GM21381 (cell line): ENCODE data around the gene SSC4D.
"Not testable (repeated sequence)": the region's sequence is repeated elsewhere in the genome, so short reads cannot be mapped to it uniquely, and the experiment has no call there.

Source experiments
- ATAC-seq: cut with Tn5 transposase; IDR thresholded peaks from one replicate; pipeline ENCODE4 v1.9.1; 2021; ENCODE audit warnings: mild to moderate bottlenecking, moderate library complexity; ENCODE audit not compliant: unreplicated experiment

SSC4D gene

DNA sequence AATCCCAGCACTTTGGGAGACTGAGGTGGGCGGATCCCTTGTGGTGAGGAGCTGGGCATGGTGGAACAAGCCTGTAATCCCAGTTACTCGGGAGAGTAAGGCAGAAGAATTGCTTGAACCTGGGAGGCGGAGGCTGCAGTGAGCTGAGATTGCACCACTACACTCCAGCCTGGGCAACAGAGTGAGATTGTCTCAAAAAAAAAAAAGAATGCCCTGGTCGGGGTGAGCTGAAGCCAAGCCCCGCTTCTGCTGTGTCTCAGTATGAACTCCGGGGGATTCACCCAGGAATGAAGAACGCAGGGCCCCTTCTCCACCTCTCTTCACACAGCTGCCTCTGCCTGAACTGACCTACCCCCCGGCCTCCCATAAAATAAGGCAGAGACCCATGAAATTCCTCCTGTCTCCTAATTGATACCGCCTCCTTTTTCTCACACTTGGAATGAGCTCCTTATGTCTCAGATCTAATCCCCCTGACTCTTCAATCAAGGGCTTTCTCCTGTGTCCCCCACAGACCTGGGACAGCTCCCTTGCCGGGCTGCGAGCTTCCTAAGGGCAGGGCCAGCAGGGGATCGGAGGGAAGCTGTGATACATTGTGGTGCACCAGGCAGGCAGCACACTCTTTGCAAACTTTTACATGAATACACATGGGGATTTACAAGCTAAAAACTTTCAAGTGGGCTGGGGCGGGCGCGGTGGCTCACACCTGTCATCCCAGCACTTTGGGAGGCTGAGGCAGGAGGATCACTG lies 14.3 kb upstream of the SSC4D start:
- ATAC-seq = no peak

DNA sequence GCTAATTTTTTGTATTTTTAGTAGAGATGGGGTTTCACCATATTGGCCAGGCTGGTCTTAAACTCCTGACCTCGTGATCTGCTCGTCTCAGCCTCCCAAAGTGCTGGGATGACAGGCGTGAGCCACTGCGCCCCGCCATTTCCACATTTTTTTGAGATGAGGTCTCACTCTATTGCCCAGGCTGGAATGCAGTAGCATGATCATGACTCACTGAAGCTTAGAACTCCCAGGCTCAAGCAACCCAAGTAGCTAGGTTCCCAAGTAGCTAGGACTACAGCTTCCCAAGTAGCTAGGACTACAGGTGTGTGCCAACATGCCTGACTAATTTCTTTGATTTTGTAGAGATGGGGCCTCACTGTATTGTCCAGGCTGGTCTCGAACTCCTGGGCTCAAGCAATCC lies 11.6 kb upstream of the SSC4D start:
- ATAC-seq = not testable (repeated sequence)

DNA sequence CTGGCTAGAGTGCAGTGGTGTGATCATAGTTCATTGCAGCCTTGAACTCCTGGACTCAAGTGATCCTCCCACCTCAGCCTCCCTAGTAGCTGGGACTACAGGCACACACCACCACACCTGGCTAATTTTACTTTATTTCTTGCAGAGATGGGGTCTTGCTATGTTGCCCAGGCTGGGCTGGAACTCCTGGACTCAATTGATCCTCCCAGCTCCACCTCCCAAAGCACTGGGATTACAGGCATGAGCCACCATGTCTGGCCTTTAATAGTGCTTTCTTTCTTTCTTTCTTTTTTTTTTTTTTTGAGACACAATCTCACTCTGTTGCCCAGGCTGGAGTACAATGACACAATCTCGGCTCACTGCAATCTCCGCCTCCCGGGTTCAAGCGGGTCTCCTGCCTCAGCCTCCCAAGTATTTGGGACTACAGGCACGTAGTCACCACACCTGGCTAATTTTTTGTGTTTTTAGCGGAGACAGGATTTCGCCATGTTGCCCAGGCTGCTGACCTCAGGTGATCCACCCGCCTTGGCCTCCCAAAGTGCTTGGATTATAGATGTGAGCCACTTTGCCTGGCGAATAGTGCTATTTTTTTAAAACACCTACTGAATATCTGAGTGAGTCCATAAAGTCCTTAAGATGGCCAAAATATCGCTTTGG lies 8.3 kb upstream of the SSC4D start:
- ATAC-seq = not testable (repeated sequence)

DNA sequence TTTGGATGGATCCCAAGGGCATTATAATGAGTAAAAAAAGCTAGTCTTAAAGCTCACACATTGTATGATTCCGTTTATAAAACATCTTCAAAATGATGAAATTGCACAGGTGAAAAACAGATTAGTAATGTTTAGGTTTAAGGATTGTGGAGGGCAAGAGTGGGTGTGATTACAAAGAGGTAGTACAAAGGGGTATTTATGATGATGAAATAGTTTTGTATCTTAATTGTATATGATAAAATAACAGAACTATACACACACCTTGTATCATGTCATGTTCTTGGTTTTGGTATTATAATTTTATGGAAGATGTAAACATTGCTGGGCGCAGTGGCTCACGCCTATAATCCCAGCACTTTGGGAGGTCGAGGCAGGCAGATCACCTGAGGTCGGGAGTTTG lies 2.8 kb upstream of the SSC4D start:
- ATAC-seq = no peak

- ATAC-seq = no peak
Observed at GRCh38 chr7:76411626-76412025, 2.1 kb upstream of the SSC4D start.

GRCh38 chr7:76408121-76408560 lies 1.4 kb downstream of the SSC4D start:
- ATAC-seq = no peak

- ATAC-seq = no peak
Observed at GRCh38 chr7:76407718-76408117, 1.8 kb downstream of the SSC4D start.

GRCh38 chr7:76405738-76406137 lies 3.8 kb downstream of the SSC4D start:
- ATAC-seq = no peak

DNA sequence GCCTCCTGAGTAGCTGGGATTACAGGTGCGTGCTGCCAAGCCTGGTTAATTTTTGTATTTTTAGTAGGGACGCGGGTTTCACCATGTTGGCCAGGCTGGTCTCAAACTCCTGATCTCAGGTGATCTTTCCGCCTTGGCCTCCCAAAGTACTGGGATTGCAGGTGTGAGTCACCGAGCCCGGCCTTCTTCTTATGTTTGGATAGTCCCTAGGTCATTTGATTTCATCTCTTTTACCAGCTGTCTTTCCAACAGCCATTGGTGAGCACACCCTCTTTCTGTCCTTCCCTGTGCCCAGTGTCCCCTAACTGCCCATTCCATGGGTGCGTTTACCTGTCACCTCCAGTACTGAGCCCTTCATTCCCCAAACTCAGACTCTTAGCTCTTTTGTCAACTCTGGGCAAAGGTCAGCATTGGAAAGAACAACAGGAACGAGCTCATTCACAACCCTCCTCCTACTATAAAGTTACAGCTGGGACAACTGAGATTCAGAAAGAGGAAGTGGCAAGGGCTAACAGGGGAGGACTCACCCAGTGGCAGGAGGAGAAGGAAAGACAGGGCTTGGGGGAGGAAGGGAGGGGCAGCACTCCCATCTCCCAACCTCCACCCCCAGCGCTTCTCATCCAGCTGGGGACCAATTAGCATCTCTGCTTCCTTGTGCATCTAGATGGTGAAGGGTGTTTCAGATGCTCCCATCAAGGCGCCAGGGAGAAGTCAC lies 5.6 kb downstream of the SSC4D start:
- ATAC-seq = no peak

GRCh38 chr7:76403097-76403496 lies 6.4 kb downstream of the SSC4D start:
- ATAC-seq = not testable (repeated sequence)

GRCh38 chr7:76400248-76400647 lies 9.2 kb downstream of the SSC4D start:
- no peak for ATAC-seq

GRCh38 chr7:76397409-76398183 lies 11.9 kb downstream of the SSC4D start:
- ATAC-seq = no peak

DNA sequence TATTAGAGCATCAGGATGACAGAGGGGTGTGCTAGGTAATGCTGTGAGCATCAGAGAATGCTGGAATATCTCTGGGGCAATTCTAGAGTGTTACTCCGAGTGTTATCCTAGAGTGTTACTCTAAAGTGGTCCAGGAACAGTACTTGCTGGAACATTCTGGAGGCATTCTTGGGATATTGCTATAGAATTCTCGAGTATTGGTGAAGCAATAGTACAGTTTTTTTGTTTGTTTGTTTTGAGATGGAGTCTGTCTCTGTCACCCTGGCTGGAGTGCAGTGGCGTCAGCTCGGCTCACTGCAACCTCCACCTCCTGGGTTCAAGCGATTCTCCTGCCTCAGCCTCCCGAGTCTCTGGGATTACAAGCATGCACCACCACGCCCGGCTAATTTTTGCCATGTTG lies 12.6 kb downstream of the SSC4D start:
- ATAC-seq = no peak

DNA sequence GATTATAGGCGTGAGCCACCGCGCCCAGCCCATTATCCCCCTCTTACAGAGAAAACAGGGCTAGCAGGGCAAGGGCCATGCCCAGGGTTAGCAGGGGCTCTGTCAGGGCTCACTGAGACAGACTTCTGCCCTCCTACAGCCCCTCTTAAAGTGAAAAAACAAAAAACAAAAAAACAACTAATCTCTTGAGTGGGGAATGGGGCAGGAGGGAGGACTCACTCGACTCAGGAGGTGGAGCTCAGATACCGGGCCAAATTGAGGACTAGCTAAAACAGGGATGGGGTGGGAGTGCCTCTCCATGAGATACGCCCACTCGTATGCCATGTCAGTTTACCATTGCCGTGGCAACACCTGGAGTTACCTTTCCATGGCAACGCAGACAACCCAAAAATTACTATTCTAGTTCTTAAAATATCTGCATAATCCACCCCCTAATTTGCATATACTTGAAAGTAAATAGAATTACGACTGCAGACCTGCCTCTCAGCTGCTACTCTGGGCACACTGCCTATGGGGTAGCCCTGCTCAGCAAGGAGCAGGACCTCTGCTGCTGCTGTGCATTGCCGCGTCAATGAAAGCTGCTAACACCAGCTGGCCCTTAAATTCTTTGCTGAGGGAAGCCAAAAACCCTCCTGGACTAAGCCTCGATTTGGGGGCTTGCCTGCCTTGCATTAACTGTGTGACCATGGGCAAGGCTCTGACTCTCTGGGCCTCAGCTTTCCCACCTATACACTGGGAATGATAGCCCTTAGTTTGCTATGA lies 13.4 kb downstream of the SSC4D start:
- ATAC-seq = no peak

DNA sequence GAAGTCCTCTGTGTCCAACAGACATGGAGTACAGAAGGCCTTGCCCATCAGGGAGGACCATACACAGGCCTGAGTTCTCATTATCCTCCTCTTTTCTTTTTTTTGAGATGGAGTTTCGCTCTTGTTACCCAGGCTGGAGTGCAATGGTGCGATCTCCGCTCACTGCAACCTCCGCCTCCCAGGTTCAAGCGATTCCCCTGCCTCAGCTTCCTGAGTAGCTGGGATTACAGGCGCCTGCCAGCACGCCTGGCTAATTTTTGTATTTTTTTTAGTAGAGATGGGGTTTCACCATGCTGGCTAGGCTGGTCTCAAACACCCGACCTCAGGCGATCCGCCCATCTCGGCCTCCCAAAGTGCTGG lies 13.9 kb downstream of the SSC4D start:
- not testable (repeated sequence) for ATAC-seq

- no peak for ATAC-seq
Observed at GRCh38 chr7:76394957-76395356, 14.5 kb downstream of the SSC4D start.

DNA sequence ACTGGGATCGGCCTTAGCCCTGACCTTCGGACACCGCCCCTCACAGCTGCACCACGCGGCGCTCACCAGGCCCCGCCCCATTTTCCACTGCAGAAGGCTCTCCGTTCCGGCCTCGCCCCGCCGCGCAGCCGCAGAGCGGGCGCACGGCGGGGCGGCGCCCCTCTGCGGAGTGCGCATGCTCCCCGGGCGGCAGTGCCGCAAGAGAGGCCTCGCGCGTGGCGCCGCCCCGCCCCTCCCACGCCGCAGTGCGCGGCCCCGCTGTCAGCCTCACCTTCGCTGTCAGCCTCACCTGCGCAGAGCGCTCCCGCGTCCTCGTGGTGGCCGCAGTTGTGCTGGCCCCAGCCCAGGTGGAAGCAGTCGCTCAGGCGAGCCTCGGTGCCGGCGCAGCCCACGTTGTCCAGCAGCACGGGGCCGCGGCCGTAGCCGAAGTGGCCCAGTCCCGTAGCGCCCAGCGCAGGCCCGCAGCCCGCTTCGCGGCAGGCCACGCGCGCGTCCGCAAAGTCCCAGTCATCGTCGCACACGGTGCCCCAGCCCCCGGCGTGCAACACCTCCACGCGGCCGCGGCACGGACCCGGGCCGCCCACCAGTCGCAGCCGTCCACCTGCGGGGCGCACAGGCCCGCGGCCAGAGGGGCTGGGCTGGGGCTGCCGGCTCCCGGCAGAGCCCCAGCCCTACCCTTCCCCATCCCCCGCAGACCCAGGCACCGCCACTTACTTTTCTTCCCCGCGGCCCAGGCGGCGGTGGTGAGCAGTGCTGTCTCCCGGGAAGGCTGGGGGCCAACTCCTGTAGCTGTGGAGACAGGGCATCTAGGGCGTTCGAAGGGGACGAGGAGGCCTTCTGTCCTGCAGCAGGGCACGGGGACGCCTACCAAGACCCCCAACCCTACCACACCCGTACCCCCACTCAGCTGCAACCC lies 16.1 kb downstream of the SSC4D start:
- ATAC-seq = peak; percentile 89

DNA sequence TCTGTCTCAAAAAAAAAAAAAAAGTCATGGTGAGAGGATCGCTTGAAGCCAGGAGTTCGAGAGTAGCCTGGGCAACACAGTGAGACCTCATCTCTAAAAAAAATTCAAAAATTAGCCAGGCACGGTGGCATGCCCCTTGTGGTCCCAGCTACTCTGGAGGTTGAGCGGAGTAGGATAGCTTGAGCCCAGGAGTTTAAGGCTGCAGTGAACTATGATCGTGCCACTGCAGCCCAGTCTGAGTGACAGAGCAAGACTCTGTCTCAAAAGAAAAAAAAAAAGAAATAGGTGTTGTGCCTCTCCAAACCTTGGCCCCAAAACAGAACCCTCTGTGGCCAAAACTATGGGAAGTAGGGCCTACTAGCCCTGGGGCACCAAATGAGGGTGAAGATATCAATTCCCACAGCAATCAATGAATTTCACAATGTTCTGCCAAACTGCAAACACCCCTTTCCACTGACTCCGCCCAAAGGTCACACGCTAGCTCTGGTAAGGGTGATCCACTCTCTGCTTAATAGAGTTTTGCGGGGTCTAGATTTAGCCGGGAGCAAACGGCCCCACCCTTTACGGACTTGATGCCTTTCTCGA lies 16.9 kb downstream of the SSC4D start:
- no peak for ATAC-seq

DNA sequence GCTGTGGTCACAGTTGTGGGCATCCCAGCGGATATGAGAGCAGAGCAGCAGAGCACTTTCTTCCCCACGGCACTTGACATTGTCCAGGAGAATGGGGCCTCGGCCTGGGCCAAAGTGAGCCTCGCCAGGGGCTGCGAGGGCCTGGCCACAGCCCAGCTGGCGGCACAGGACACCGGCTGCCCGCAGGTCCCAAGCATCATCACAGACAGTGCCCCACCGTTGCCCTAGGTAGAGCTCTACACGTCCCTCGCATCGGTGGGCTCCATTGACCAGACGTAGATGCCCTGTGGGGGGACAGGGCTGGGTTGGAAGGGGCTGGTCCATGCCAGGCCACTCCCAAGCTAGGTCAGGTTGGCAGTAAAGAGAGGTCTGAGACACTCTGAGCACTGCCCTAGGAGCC lies 19.4 kb downstream of the SSC4D start:
- no peak for ATAC-seq
